ENCODE results near the gene DYNLT2. TPM values are rescaled to one million over a fixed set of nuclear protein-coding genes. Genes with fewer than 3 reads are reported as not detected.

Gene DYNLT2
- total RNA-seq, 1 donor, result 1.7 TPM

DNA sequence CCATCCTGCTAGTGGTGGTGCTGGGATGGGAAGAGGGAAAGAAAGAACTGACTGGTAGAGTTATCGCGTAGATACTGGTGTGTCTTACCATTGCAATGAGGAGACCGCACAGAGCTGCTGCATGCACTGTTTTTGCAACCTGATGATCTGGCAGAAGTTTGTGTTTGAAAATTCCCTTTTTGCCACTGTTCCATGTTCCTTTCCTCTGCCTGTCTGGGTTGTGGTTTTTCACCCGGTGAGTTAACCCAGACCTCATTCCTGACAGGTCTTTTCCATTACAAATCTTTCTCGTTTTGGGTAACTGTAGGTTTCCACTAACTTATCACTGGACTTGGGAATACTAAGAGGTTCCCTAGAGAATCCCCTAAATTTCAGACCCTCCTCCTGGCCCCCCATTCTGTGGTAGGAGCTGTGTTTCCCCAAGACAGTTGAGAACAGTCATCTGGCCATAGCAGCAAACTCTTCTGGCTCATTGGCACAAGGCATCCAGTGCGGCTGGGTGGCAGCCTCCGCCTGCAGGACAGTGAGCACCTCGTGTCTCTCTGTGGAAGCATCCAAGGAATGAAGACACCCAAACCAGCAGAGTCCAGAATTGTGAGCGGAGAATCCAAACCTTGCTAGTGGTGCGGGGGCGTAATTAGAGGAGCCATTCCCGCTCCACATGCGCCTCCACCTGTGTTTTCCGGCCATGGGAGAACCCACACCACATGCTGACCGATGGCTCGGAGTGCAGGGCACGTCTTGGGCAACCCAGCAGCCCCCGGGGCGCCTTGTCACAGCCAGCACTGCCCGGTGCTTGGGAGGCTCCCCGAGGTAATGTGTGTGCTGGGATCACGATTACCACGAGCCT lies 32.8 kb upstream of the DYNLT2 start:
- DNase-seq (ENCODE audit: low read depth), result peak; percentile 27

DNA sequence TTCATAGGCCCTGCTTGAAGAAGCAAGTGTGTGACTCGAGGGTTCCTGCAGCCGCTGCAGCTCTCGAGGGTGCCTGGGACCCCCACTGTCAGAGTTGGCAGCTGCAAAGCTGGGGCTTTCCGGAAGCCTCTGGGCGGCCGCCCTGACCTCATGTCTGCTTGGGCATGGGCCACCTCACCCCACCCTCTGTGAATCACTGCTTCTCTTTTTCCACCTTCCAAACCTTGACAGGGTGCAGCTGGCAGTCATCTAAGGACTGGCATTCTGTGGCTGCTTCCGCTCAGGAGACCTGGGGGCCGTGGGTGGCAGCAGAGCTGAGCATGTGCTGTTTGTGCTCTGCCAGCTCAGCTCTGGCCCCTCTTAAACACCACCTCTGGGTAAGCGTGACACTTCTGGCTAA lies 32.0 kb upstream of the DYNLT2 start:
- peak; percentile 20 for DNase-seq (ENCODE audit: low read depth)
- TF ChIP-seq, protein P1, sequence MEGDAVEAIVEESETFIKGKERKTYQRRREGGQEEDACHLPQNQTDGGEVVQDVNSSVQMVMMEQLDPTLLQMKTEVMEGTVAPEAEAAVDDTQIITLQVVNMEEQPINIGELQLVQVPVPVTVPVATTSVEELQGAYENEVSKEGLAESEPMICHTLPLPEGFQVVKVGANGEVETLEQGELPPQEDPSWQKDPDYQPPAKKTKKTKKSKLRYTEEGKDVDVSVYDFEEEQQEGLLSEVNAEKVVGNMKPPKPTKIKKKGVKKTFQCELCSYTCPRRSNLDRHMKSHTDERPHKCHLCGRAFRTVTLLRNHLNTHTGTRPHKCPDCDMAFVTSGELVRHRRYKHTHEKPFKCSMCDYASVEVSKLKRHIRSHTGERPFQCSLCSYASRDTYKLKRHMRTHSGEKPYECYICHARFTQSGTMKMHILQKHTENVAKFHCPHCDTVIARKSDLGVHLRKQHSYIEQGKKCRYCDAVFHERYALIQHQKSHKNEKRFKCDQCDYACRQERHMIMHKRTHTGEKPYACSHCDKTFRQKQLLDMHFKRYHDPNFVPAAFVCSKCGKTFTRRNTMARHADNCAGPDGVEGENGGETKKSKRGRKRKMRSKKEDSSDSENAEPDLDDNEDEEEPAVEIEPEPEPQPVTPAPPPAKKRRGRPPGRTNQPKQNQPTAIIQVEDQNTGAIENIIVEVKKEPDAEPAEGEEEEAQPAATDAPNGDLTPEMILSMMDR (IDR thresholded peaks at IDR 0.05; ENCODE audit: insufficient read depth, low read length), result no peak
- H3K4me3 ChIP-seq (ENCODE audit: low read depth, low read length), result no peak overlapping the region

More for the DNA sequence above, 32.8 kb upstream of the DYNLT2 start:
- H3K4me3 ChIP-seq (ENCODE audit: low read depth, low read length), result no peak overlapping the region
- TF ChIP-seq, protein P1 (IDR thresholded peaks at IDR 0.05; ENCODE audit: insufficient read depth, low read length), result no peak

DNA sequence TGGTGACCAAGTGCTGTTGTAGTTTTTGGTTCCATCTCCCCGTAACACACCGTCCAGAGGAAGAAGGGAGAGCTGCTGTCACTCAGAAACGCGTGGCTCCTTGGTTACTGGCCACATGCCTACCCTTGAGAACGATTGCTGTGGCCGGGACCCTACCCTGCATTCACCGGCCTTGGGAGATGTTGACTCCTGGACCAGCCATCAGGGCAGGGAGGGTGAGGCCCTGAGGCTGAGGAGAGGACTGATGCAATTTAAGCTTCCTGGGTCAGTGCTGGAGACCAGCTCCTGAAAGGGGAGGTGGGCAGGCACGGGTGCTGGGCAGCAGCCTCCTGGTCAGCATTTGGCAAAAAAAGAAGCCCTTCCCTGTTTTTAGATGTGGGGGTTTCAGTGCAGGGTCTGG lies 31.6 kb upstream of the DYNLT2 start:
- TF ChIP-seq, protein P1 (IDR thresholded peaks at IDR 0.05; ENCODE audit: insufficient read depth, low read length), result no peak
- no peak overlapping the region for H3K4me3 ChIP-seq (ENCODE audit: low read depth, low read length)
- DNase-seq (ENCODE audit: low read depth), result no peak

DNA sequence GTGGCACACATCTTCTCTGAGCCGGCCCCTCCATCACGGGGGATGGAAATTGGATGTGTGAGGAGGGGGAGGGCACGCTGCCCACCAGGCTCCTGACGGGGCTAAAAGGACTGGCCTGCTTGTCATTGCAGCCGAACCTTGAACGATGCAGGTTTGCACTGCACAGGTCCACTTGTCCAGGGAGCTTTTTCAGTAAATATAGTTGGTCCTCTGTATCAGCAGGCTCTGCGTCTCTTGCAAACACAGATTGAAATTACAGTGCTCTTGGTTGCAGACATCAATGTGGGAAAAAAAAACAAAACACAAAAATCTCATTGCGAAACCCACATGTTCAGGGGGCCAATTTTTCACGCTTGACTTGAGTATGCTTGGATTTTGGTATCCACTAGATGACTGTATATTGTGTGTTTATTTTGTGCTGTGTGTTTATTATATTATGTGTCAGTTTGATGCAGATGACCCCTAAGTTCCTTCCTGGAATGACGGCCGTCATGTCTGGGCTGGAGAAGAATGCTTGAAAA lies 29.3 kb upstream of the DYNLT2 start:
- H3K4me3 ChIP-seq (ENCODE audit: low read depth, low read length), result no peak overlapping the region
- TF ChIP-seq, protein P1 (IDR thresholded peaks at IDR 0.05; ENCODE audit: insufficient read depth, low read length), result no peak
- DNase-seq (ENCODE audit: low read depth), result no peak

DNA sequence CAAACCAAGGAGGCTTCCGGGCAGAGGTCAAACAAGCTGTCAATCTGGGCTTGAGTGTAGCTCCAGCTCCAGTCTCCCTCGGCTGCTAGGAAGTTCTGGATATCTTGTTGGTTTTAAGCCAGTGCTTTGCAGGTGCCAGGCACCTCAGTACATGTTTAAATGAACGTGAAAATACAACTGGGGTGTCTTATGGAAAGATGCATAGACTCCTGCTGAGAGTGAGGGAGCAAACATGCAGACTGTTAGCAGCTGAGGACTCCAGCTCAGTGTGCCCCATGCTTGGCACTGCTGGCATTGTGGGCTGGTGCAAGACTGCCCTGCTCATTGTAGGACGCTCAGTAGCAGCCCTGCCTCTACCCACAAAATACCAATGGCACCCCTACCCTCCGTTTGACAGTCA lies 28.5 kb upstream of the DYNLT2 start:
- TF ChIP-seq, protein P1 (IDR thresholded peaks at IDR 0.05; ENCODE audit: insufficient read depth, low read length), result no peak
- DNase-seq (ENCODE audit: low read depth), result no peak
- H3K4me3 ChIP-seq (ENCODE audit: low read depth, low read length), result no peak overlapping the region

DNA sequence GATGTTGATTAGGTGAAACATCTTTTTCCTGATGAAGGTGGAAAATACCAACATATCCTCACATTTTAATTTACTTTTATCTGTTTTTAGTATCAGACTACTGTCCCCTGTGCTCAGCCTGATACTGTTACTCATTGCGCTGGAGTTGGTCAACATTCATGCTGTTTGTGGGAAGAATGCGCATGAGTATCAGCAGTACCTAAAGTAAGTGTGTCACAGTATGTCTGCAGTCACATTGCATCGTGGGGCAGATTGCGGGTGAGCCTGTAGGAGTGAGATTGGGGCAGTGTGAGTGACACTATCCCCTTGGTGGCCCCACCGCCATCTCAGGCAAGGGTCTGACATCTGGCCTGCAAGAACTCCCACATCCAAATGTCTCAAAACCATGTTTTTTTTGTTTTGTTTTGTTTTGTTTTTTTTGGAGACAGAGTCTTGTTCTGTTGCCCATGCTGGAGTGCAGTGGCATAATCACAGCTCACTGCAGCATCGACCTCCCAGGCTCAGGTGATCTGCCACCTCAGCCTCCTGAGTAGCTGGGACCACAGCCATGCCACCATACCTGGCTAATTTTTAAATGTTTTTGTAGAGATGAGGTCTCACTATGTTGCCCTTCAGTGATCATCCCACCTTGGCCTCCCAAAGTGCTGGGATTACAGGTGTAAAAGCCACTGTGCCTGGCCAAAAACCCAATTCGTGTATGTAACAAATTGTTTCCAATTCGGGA lies 27.9 kb upstream of the DYNLT2 start:
- TF ChIP-seq, protein P1 (IDR thresholded peaks at IDR 0.05; ENCODE audit: insufficient read depth, low read length), result no peak
- no peak overlapping the region for H3K4me3 ChIP-seq (ENCODE audit: low read depth, low read length)
- no peak for DNase-seq (ENCODE audit: low read depth)

Data from fibroblast of the aortic adventitia (primary cell).